ENCODE data around the gene ZNF682. TPM values are rescaled to one million over a fixed set of nuclear protein-coding genes. Genes with fewer than 3 reads are reported as not detected.

Gene ZNF682
- total and polyA plus RNA-seq, 12 donors: 1.9 to 31.8 (median 4.8) TPM

DNA sequence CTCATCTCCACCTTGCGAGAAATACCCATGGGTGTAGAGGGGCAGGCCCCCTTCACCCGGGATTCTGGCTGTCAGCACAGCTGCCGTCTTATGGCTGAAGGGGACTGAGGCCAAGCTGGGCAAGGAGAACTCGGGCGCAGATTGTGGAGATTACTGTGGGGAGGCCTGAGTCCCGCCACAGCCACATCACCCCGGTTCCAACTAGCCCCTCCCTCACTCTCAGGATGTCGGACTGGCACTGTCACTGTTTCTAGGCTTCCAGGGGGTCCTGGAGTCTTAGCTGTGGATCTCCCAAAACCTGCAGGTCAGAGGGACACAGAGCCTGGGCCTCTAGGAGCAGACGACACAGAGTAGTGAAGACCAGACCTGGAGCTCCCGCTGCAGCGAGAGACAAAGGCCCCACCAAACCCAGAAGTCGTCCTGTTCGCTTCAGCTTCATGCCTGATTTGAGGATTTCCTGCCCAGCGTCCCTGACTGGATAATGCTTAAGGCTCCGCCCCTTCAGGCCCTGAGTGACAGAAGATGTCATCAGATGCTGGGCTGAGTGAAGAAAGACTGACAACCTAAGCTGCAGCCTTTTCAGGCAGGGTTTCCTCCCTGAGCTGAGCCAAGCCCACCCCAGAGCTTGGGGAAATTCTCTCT is 82.8 kb downstream of the ZNF682 start:
- 40 to 46% methylated on average over 15 of the region's 15 CpGs for WGBS, 2 donors
- peaks cover 0 to 4% (median 0%) of the 10 kb centered on the region in 7 donors for H3K27me3 ChIP-seq
- peaks cover 0 to 3% (median 0%) of the 10 kb centered on the region in 9 donors for H3K4me1 ChIP-seq
- DNase-seq (no peak), ATAC-seq (no peak)
- H3K9me3 ChIP-seq: no peaks in the 10 kb centered on the region
- no peaks in the 10 kb centered on the region for H3K36me3 ChIP-seq
- no peak overlapping the region for H3K27ac ChIP-seq
- no peak overlapping the region for H3K4me3 ChIP-seq
- TF ChIP-seq, protein P1, sequence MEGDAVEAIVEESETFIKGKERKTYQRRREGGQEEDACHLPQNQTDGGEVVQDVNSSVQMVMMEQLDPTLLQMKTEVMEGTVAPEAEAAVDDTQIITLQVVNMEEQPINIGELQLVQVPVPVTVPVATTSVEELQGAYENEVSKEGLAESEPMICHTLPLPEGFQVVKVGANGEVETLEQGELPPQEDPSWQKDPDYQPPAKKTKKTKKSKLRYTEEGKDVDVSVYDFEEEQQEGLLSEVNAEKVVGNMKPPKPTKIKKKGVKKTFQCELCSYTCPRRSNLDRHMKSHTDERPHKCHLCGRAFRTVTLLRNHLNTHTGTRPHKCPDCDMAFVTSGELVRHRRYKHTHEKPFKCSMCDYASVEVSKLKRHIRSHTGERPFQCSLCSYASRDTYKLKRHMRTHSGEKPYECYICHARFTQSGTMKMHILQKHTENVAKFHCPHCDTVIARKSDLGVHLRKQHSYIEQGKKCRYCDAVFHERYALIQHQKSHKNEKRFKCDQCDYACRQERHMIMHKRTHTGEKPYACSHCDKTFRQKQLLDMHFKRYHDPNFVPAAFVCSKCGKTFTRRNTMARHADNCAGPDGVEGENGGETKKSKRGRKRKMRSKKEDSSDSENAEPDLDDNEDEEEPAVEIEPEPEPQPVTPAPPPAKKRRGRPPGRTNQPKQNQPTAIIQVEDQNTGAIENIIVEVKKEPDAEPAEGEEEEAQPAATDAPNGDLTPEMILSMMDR (IDR thresholded peaks at IDR 0.05): no peak
- intact Hi-C loops (cut with DNase I): loop anchor here in 6 of 10 donors (5.0 to 10.0 kb wide), 2 partner anchors 422 to 424 kb away; partner anchors contain the start of gene CILP2 (in 2 of the 6)

DNA sequence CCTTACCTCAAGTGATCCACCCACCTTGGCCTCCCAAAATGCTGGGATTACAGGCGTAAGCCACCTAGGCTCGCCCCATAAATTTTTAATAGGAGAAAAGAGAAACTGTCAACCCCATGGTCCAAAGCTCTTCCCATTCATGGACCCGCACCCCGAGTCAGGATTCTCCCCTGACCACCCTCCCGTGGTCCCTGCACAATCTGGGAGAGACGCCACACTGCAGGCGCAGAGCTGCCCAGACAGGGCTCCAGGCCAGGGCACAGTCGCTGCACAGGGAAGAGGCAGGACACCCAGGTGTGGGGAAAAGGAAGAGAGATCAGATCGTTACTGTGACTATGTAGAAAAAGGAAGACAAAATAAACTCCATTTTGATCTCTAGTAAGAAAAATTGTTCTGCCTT is 84.1 kb downstream of the ZNF682 start:
- no peak overlapping the region for H3K27ac ChIP-seq
- TF ChIP-seq, protein P1 (IDR thresholded peaks at IDR 0.05): no peak
- no peak overlapping the region for H3K4me3 ChIP-seq
- peaks cover 0 to 3% (median 0%) of the 10 kb centered on the region in 9 donors for H3K4me1 ChIP-seq
- DNase-seq: no peak
- intact Hi-C loops (cut with DNase I): loop anchor here in 6 of 10 donors (5.0 to 10.0 kb wide), 2 partner anchors 420 to 423 kb away; partner anchors contain the start of gene CILP2 (in 2 of the 6)
- no peak for ATAC-seq
- peaks cover 0 to 8% (median 0%) of the 10 kb centered on the region in 11 donors for H3K9me3 ChIP-seq
- no peaks in the 10 kb centered on the region for H3K36me3 ChIP-seq
- H3K27me3 ChIP-seq: peaks cover 0 to 4% (median 0%) of the 10 kb centered on the region in 7 donors
- WGBS, 2 donors: 90 to 96% methylated on average over 9 of the region's 9 CpGs

Other genes starting within 250 kb of the ZNF682 start
- 10 to 100 TPM; 11.1 to 17.0 (median 13.4) TPM for gene ZNF506, start 217.8 kb downstream of the ZNF682 start, total RNA-seq
- 1 to 10 TPM; 3.3 to 8.6 TPM for gene ZNF506, start 217.8 kb downstream of the ZNF682 start, polyA plus RNA-seq
- 10 to 100 TPM in 5 of 10 donors, 1 to 10 TPM in 5; 4.8 to 13.0 (median 9.2) TPM for gene ZNF253, start 173.6 kb downstream of the ZNF682 start, total RNA-seq
- 1 to 10 TPM; 2.4 to 6.2 TPM for gene ZNF253, start 173.6 kb downstream of the ZNF682 start, polyA plus RNA-seq
- 1 to 10 TPM; 1.1 to 3.3 (median 1.9) TPM for gene ZNF93, start 138.6 kb downstream of the ZNF682 start, total RNA-seq
- 1 to 10 TPM; 1.1 to 2.6 TPM for gene ZNF93, start 138.6 kb downstream of the ZNF682 start, polyA plus RNA-seq
- 1 to 10 TPM in 1 of 10 donors, under 1 TPM in 9; 0.47 to 2.0 (median 0.75) TPM for gene ZNF90, start 38.5 kb upstream of the ZNF682 start, total RNA-seq
- gene ZNF90, start 38.5 kb upstream of the ZNF682 start, polyA plus RNA-seq: 1 to 10 TPM in 1 of 2 donors, under 1 TPM in 1; 0.48 to 2.4 TPM
- 1 to 10 TPM; 1.0 to 2.6 (median 2.3) TPM for gene ZNF486, start 127.7 kb upstream of the ZNF682 start, total RNA-seq
- 1 to 10 TPM; 1.2 to 1.3 TPM for gene ZNF486, start 127.7 kb upstream of the ZNF682 start, polyA plus RNA-seq

All from heart right ventricle (tissue), 16 donors.